NCI-H1105 (cell line): Measurements from ENCODE around the gene NSD2.

Source experiments
- DNase-seq: peaks from one replicate; lab custom pipeline; 2025; lab: John Stamatoyannopoulos, UW

Gene NSD2

GRCh38 chr4:1945124-1945895 lies 74.1 kb downstream of the NSD2 start:
- DNase-seq: no peak

- no peak for DNase-seq
Observed at GRCh38 chr4:1945912-1946311, 74.7 kb downstream of the NSD2 start.

- DNase-seq: no peak
Observed at GRCh38 chr4:1948232-1948631, 77.0 kb downstream of the NSD2 start.

DNA sequence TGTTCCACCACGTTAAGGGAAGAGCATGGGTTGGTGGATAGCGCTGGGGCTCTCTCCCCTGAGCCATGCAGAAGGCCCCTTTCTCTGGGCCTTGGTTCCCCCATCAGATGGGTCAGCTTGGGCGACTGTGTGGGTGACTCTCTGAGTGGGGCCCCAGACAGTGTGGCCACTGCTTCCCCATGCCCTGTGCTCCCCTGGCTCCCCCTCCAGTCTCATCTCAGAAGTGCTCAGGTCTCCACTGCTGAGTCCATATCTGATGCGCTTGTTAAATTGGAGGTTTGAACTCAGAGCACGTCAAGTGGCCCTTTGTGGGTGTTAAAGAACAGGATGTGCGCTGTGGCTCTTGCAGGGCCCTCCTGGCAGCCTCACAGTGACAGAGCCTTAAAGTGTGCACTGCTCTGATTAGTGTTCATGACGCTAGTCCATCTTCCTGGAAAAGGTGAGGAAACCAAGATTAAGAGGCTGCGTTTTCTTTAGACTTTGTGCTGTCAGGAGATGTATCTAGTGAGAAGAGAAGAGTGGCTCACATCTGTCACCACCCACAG lies 77.8 kb downstream of the NSD2 start:
- no peak for DNase-seq

DNA sequence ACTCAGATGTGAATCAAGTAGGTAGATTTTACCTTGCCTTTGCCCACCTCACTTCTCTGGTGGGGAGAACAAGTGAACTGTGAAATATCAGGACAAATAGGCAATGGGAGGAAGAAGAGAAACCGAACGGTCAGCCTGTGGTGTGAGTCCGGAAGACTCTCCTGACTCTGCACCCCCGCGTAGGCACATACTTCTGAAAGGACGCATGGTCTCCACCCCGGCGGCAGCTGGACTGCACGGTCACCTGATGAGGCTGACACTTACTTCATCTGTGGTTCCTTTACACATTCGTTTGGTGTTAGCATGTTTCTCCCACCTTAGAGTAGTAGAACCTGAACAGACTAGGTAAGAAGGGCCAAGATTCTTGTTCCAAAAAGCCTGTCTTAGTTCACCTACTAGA lies 79.2 kb downstream of the NSD2 start:
- no peak for DNase-seq

DNA sequence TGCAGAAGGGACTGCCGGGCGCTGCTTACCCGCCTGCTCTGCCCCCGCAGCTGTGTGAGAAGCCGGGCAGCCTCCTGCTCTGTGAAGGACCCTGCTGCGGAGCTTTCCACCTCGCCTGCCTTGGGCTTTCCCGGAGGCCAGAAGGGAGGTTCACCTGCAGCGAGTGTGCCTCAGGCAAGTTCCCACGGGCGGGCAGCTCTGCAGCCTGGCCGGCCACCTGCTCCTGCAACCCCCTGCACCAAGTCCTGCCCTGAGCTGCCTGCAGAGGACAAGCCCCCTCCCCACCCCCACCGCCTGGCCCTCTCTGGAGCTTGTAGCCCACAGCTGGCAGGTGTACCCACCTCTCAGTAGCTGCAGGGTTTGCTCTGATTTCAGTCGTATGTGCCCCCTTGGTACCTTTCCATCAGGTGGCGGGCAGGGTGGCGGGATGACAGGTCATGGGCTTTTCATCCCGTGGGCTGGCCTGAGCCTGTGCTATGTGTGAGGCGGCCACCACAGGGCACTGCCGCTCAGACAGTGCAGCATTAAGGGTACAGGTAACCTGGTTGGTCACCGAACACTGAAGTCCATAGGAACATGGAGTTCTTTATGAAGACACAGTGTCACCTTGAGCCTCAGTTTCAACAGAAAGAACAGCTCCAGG lies 81.0 kb downstream of the NSD2 start:
- DNase-seq: no peak

DNA sequence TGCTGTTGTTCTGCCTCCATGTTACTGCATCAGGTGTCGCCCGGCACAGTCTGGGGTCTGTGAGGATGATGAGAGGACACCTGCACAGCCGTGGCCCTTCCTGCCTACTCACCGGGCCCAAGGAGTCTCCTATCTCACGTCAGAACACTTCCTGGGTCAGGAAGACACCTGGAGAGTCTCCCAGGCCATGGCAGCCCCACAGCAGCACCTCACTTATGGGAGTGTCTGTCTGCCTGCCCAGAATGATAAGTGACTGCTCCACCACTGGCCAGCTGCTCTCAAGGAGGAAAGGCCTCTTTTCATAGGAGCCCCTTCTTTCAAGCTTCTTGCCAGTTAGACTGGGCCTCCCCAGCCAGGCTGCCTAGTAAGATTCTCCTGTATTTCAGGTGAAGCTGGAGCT lies 81.5 kb downstream of the NSD2 start:
- DNase-seq: no peak

GRCh38 chr4:1953335-1953734 lies 82.1 kb downstream of the NSD2 start:
- DNase-seq: no peak

GRCh38 chr4:1956631-1957030 lies 85.4 kb downstream of the NSD2 start:
- no peak for DNase-seq

DNA sequence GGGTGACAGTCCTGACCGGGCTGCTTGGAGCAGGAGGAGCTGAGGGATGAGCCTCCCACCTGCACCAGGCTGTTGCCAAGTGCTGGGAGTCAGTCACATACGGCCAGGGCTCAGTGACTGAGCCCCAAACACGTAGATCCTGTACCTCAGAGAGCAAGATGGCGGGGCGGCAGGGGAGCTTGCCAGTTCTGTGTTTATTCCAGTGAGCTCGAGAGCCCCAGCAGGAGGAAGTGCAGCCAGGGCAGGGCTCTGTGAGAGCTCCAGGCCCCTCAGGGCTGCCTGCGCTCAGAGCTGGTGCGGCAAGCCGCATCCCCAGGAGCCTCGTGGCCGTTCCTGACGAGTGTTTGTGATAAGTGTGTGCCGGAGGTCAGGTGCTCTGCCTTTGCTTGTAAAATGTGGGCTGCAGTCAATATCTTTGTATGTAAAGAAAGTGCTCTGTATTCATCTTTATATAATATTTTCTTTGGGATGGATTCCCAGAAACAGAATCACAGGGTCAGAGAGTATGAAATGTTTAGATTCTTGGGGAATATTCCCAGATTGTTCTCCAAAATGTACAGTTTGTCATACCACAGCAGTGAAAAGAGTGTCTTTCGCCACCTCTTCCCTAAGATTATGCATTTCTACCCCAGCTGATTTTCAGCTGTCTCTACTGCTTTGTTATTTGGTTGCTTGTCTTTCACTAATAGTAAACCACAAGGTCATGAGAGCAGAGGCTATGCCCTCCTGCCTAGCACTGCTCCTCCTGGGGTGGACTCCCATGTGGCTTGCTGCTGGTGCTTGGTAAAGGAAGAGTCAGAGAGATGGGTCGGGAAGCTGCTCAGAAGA lies 87.3 kb downstream of the NSD2 start:
- DNase-seq: no peak

DNA sequence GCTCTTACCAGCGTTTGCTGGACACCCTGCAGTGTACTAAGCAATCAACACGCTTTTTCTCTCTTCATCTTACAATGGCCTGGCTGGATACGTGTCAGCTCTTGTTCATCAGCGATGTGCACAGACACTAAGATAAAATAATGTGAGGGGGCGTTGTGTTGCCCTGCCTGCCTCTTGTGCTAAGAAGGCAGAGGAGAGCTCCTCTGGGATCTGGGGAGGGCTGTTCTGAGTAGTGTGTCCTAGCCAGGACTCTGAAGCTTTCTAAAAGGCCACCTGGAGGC lies 87.9 kb downstream of the NSD2 start:
- DNase-seq: no peak

GRCh38 chr4:1960170-1960825 lies 89.1 kb downstream of the NSD2 start:
- DNase-seq: no peak

- DNase-seq: no peak
Observed at GRCh38 chr4:1961038-1961437, 89.8 kb downstream of the NSD2 start.

DNA sequence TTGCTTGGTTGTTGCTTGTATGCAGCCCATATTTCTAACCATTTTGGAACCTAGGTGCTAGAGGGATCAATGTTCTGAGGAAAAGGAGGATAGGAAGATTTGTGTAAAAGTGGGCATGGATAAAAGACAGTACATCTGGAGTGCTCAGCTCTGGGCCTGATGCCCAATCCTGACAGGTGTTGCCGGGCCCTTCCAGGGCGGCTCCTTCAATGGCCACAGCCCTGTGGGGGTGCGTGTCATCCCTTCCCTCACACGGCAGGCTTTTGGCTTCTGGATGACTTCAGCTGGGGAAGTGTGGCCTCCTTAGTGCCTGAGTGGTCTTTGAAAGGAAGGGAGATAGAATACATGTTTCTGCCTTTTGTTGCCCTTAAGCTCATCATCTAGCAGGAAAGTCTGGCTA lies 90.4 kb downstream of the NSD2 start:
- no peak for DNase-seq

- no peak for DNase-seq
Observed at GRCh38 chr4:1962980-1963379, 91.8 kb downstream of the NSD2 start.

- DNase-seq: no peak
Observed at GRCh38 chr4:1964443-1964842, 93.2 kb downstream of the NSD2 start.

GRCh38 chr4:1964971-1965370 lies 93.8 kb downstream of the NSD2 start:
- no peak for DNase-seq

- DNase-seq: no peak
Observed at GRCh38 chr4:1967512-1968149, 96.4 kb downstream of the NSD2 start.

DNA sequence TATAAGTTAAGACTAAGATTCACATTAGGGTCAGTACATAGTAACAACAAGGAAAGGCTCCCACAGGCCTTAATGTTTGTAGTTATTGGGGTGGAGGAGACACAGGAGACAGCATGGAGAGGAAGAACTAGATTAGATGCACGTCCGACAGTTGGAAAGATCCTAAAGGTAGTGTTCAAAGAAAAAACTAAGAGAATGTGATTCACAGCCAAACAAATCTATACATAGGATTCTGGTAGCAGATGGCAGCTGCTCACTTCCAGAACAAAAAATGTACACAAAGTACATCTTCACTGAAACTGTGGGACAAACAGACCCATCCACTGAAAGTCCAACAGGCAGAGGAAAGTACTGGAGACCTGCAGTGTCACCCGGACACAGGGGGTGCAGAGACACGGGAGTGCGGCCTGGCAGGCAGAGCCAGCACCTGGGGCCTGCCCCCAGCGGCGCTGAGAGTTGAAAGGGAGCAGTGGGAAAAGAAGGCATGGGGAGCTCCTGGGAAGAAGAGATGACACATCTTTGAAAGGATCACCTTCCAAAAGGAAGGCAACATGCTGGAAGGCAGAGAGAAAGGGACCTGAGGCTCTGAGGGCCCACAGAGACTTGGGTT lies 97.6 kb downstream of the NSD2 start:
- DNase-seq: no peak

GRCh38 chr4:1969928-1970723 lies 98.9 kb downstream of the NSD2 start:
- no peak for DNase-seq

DNA sequence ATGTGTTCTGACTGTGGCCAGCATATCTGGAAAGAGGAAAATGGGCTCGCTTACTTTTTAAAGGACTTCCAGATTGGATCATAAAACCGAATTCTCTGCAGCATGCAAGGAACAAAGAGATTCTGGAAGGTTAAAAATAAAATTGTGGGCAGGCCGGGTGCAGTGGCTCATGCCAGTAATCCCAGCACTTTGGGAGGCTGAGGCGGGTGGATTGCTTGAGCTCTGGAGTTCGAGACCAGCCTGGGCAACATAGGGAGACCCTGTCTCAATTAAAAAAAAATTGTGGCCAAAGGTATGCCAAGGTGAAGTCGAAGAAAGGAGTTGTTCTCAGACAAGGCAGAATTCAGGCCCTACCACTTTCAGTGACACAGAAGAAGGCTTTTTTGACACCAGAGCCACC lies 99.7 kb downstream of the NSD2 start:
- no peak for DNase-seq
